Loucy (cell line): ENCODE measurements around the gene ATP13A3.
A peak's percentile ranks its signal among the peaks of the same experiment; 100 is the strongest.

ENCODE experiments used
- H2AFZ ChIP-seq: fragments of 200-600 bp; sonication (generic); 2 replicates; pipeline ENCODE4 v1.6.0; 2016; ENCODE audit warnings: antibody characterized with exemption, mild to moderate bottlenecking, low read length, moderate library complexity
- H3F3A ChIP-seq: fragments of 200-600 bp; 2 replicates; pipeline ENCODE4 v1.6.0; 2016; ENCODE audit warnings: antibody characterized with exemption, low read depth, mild to moderate bottlenecking
- H3K27me3 ChIP-seq: fragments of 200-600 bp; sonication (generic); 2 replicates; pipeline ENCODE4 v1.6.1; 2014; ENCODE audit warnings: low read length, mild to moderate bottlenecking; ENCODE audit not compliant: insufficient read depth, poor library complexity, severe bottlenecking
- H3K36me3 ChIP-seq: fragments of 200-600 bp; sonication (generic); 2 replicates; pipeline ENCODE4 v1.6.1; 2016; ENCODE audit warnings: low read length; ENCODE audit not compliant: insufficient read depth
- H3K4me1 ChIP-seq: fragments of 200-600 bp; sonication (generic); 2 replicates; pipeline ENCODE4 v1.5.1; 2014; ENCODE audit warnings: low read length, mild to moderate bottlenecking; ENCODE audit not compliant: insufficient read depth, poor library complexity, severe bottlenecking
- H3K4me2 ChIP-seq: fragments of 200-600 bp; sonication (generic); 2 replicates; pipeline ENCODE4 v1.6.0; 2014; ENCODE audit warnings: antibody characterized with exemption, low read length, low read depth, mild to moderate bottlenecking; ENCODE audit not compliant: poor library complexity, severe bottlenecking
- H3K4me3 ChIP-seq: fragments of 200-600 bp; sonication (generic); 2 replicates; pipeline ENCODE4 v1.5.1; 2014; ENCODE audit warnings: low read length, mild to moderate bottlenecking, mixed read lengths; ENCODE audit not compliant: poor library complexity, severe bottlenecking
- H3K79me2 ChIP-seq: fragments of 200-600 bp; sonication (generic); 2 replicates; pipeline ENCODE4 v1.6.1; 2014; ENCODE audit warnings: low read length; ENCODE audit not compliant: insufficient read depth
- H3K9ac ChIP-seq: fragments of 200-600 bp; sonication (generic); 2 replicates; pipeline ENCODE4 v1.6.0; 2014; ENCODE audit warnings: mild to moderate bottlenecking, low read depth, low read length, moderate library complexity; ENCODE audit not compliant: poor library complexity, severe bottlenecking
- H3K9me2 ChIP-seq: fragments of 200-600 bp; sonication (generic); replicated peaks from 2 replicates; pipeline ENCODE4 v1.6.1; 2016; ENCODE audit warnings: low read depth, low read length, mixed read lengths
- H3K9me3 ChIP-seq: fragments of 200-600 bp; sonication (generic); 2 replicates; pipeline ENCODE4 v1.6.1; 2014; ENCODE audit warnings: mild to moderate bottlenecking, antibody characterized with exemption, low read length, low read depth; ENCODE audit not compliant: insufficient read depth
- H4K20me1 ChIP-seq: fragments of 200-600 bp; sonication (generic); 2 replicates; pipeline ENCODE4 v1.6.0; 2014; ENCODE audit warnings: antibody characterized with exemption, low read length, mild to moderate bottlenecking; ENCODE audit not compliant: insufficient read depth, poor library complexity, severe bottlenecking
- CTCF ChIP-seq: fragments of 200-600 bp; sonication (generic); conservative IDR thresholded peaks from 2 replicates; pipeline ENCODE4 v1.5.1; 2014; ENCODE audit warnings: mild to moderate bottlenecking, antibody characterized with exemption, low read length
- EZH2phosphoT487 ChIP-seq: fragments of 200-600 bp; IDR thresholded peaks from 2 replicates; pipeline ENCODE4 v1.6.1; 2018; ENCODE audit warnings: antibody characterized with exemption, mild to moderate bottlenecking, moderate library complexity, borderline replicate concordance

The ATP13A3 gene

GRCh38 chr3:194396539-194396858 is 90.3 kb downstream of the ATP13A3 start:
- Histone ChIP-seq H3K4me3 (peak overlapping the region; percentile 72), H3K9me2 (no peaks in the 10 kb centered on the region), H3K4me2 (peak overlapping the region; percentile 91), H3K79me2 (no peaks in the 10 kb centered on the region), H4K20me1 (no peaks in the 10 kb centered on the region), H3K27me3 (no peaks in the 10 kb centered on the region), H3F3A (0 out of 2 replicates have a peak, but pooled peaks cover 4% of the 10 kb centered on the region), H2AFZ (no peak overlapping the region), H3K4me1 (peaks cover 35% of the 10 kb centered on the region), H3K36me3 (no peaks in the 10 kb centered on the region), H3K9ac (no peak overlapping the region), H3K9me3 (no peaks in the 10 kb centered on the region)
- TF ChIP-seq CTCF (no peak), EZH2phosphoT487 (no peak)

- H3K9ac ChIP-seq, result no peak overlapping the region
- peak overlapping the region; percentile 72 for H3K4me3 ChIP-seq
- no peaks in the 10 kb centered on the region for H3K79me2 ChIP-seq
- 0 out of 2 replicates have a peak, but pooled peaks cover 4% of the 10 kb centered on the region for H3F3A ChIP-seq
- H4K20me1 ChIP-seq, result no peaks in the 10 kb centered on the region
- TF ChIP-seq EZH2phosphoT487 (no peak), CTCF (no peak)
- H3K9me3 ChIP-seq, result no peaks in the 10 kb centered on the region
- no peak overlapping the region for H2AFZ ChIP-seq
- H3K27me3 ChIP-seq, result no peaks in the 10 kb centered on the region
- no peaks in the 10 kb centered on the region for H3K36me3 ChIP-seq
- no peaks in the 10 kb centered on the region for H3K9me2 ChIP-seq
- H3K4me2 ChIP-seq, result peak overlapping the region; percentile 91
- peaks cover 35% of the 10 kb centered on the region for H3K4me1 ChIP-seq
Measured at GRCh38 chr3:194395778-194396538, 90.8 kb downstream of the ATP13A3 start.

- Histone ChIP-seq H3K9me2 (no peaks in the 10 kb centered on the region), H3K4me2 (no peak overlapping the region)
Measured at GRCh38 chr3:194395212-194395611, 91.6 kb downstream of the ATP13A3 start.

More at GRCh38 chr3:194395212-194395611, 91.6 kb downstream of the ATP13A3 start:
- Histone ChIP-seq H3K79me2 (no peaks in the 10 kb centered on the region), H3F3A (0 out of 2 replicates have a peak, but pooled peaks cover 4% of the 10 kb centered on the region), H4K20me1 (no peaks in the 10 kb centered on the region), H3K27me3 (no peaks in the 10 kb centered on the region), H3K9me3 (no peaks in the 10 kb centered on the region), H3K36me3 (no peaks in the 10 kb centered on the region), H2AFZ (no peak overlapping the region), H3K4me3 (no peak overlapping the region), H3K9ac (no peak overlapping the region), H3K4me1 (peaks cover 35% of the 10 kb centered on the region)
- TF ChIP-seq CTCF (no peak), EZH2phosphoT487 (no peak)
